DMS79 treated with DMSO at 0.1 percent for 48 hours (cell line): ENCODE measurements around the gene FYN.

ENCODE experiments used
- DNase-seq: peaks from one replicate; lab custom pipeline; 2025; lab: John Stamatoyannopoulos, UW

Gene FYN

DNA sequence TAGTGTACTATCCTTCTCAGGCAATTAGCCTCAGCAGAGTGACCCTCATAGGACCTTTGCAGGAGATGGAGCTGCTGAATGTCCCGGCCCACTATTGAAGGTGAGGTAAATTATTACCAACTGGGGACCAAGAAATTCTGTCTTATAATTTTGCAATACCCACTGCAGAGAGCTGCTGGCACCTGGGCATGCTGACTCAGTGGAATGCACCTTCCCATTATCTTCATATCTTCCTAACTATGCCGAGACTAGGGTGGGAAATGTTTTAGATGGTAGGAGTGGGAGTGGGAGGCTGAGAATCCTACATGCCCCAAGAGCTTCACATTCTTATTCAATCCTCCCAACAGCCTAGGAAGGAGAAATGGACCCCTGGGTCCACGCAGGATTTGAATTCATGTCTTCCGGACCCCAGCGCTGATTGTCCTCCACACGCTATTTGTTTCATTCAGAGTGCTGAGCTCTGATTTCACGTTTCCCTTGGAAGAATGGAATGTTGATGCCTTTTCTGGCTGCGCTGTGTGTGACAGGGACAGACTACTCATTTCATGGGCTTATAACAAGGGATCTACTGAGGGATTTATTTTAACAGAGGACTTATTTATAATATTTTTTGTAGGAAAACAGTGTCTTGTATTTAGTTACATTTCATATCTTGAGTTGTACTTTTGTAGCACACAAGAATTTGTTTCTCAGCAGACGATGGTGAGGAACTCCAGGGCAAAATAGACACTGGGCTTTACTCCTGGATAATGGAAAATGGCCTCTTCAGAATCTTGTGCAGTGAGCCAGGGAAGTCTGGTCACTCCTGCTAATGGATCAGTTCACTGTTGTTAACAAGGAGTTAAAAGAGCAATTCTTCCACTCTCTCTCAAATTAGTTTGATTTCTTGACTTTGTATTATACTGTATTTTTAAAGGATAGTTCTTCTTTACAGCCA, 66.4 kb downstream of the FYN start:
- no peak for DNase-seq

DNA sequence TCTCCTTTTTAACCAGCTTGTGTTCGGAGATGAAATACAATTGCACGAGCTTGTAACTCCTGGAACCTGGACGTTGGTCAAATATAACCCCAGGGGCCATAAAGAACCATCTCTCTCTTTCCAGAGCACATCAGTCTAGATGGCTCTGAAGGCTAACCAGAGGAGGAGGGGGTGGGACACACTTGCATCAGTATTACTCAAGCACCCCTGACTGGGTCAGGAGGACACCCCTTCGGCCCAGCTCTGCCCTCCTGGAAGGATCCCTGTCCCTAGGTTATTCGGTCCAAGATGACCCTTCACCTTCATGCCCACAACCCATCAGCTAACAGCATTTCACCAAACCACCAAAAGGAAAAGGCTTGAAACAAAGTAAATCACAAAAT, 67.1 kb downstream of the FYN start:
- DNase-seq = no peak

DNA sequence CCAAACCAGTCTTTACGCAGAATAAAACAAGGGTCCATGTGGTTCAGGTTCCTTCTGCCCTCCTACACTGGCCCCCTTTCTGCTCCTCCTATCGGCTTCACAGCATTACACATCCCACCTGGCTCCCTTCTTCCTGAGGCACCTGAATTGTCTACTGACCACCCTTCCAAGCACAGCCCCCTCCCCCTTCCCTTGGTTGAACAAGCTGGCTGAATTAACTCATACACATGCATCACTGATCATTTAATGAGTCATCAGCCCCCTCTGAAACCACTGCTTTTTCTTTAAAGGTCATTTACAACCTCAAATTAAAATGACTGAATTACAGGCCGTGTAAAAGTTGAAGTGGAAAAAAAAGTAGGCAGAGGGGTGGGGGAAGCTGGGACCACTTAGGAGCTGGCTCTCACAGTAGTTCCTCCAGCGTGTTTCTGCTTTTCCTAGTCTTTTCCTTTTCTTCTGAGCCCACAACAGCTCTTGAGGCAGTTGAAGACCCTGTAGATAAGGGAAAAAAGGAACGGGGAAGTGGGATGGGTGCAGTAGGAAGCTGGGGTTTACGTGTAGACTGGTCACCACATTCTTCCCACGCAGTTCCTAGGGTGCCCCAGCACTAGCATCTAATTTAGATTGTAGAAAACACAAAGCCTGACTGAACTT, 67.6 kb downstream of the FYN start:
- DNase-seq = peak; percentile 81

DNA sequence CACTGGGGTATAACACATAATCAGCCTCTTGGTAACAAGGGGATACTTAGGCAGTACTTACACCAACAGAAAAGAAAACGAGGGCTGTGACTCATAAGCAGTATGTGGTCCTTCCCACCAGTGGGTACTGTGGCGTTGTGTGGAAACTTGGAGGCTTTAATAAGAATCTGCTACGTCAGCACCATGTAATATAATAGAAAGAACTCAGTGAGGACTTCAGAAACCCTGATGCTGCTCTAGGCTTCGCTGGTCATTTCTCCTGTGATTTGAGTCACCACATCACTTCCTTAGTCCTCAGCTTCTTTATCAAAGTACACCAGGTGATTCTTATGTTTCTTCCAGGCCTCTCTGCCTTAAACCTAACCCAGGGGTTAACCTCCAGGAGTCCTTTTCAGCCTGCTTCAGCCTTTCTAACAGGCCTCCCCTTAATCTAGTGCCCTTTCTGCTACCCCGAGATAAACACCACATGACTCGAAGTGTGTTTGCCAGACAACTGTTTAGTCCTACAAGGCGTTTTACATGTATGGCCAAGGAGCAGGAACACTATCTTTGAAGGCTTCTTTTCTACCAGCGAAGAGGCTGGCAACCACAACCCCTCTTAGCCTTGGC, 68.5 kb downstream of the FYN start:
- peak; percentile 30 for DNase-seq

DNA sequence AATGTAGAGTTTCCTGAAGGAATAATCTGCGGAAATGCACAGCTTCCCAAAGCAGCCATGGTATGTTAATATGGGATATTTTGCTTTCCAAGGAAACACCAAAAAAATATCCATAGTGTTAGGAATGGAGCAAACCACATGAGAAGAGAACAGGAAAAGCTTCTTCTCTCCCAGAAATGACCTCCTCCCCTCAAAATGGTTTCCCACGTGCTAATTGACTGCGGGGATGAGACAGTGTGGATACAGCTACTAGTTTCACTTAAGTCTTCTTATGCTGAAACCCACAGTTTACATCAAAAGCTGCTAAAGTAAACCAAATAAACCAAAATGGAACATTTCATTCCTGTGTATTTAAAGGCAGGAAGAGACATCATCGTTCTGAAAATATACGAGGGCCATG, 69.4 kb downstream of the FYN start:
- no peak for DNase-seq

DNA sequence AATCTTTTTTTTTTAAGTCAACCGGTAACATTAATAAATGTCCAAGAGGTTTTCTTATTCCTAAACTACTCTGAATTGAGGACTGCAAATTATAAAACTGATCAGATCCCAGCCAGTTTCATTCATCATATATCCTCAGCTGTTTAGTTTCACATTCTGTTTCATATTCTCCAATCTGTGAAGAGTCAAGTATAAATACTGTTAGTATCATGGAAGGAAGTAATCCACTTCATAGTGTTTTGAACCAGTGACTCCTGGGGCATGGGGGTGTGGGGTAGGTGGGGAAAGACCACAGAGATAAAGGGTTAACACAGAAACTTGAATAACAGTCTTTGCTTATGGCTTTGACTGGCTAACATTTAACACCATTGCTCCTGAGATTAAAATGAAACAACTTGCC, 69.9 kb downstream of the FYN start:
- DNase-seq = no peak

DNA sequence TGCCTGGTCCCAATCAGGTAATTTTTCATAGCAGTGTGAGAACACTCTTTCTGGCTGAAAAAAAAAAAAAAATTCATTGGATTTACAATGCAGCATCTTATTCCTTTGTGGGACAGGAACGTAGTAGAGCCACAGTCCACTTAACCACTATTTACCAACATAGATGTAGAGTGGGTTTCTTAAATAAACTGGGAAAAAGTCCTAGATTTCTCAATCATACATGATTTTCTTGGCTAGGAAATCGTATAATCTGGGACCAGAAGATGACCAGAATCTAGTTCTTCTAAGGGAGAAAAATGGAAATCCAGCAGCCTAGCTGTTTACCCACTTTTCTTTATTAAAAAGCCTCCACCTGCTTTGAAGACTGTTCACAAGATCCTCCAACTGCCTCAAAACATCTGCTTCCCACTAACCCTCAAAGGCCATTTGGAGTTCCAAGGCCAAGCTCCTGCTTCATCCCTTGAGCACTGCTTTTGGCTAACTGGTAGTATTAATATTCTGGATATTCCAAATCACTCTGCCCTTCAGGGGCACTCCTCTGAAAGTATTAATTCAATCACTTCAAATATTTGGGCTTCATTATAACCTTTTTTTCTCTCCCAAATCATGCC, 70.4 kb downstream of the FYN start:
- DNase-seq = no peak

DNA sequence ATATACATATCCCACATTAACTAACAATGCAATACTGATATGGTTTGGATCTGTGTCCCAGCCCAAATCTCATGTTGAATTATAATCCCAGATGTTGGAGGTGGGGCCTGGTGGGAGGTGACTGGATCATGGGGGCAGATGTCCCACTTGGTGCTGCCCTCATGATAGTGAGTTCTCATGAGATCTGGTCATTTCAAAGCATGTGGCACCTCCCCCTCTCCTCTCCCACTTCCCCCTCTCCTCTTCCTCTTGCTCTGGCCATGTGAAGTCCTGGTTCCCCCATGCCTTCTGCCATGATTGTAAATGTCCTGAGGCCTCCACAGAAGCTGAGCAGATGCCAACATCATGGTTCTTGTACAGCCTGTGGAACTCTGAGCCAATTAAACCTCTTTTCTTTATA, 71.2 kb downstream of the FYN start:
- DNase-seq = no peak

DNA sequence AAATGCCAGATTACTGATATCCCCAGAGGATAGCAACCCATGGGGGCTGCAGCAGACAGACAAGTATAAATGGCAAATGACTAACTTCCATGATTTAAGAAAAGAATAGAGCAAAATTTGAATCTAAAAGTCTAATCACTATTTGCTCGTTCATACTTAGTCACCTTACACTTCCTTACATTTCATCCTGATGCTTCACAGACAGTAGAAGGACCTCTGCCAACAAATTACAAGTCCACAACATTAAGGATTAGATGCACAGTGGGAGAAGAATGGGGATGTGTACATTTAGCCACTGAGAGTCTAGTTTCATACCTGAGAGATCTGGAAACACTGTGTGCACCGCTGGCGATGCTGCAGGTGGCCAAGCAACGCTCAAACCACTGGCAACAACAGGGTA, 72.4 kb downstream of the FYN start:
- no peak for DNase-seq

DNA sequence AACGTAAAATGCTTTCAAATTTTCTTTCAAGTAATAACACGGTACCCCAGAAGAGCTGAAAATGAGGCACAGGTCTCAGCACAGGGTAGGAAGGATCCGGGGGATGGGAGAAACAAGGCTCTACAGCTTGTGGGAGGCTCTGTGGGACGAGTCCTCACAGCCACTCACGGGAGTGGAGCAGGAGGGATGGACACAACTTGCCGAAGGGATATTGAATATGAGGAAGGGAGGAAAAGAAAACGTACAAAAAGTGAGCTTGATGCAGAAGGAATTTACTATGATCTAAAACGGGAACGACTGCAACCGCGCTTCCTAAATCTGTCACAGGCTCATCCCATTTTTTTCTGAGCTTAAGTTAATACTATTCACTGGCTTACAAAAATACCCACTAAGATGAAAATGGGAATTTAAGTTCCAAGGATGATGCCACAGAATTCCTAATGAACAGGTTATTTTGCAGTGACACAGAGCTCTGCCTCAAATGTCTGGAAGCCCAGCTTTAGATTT, 72.9 kb downstream of the FYN start:
- no peak for DNase-seq

DNA sequence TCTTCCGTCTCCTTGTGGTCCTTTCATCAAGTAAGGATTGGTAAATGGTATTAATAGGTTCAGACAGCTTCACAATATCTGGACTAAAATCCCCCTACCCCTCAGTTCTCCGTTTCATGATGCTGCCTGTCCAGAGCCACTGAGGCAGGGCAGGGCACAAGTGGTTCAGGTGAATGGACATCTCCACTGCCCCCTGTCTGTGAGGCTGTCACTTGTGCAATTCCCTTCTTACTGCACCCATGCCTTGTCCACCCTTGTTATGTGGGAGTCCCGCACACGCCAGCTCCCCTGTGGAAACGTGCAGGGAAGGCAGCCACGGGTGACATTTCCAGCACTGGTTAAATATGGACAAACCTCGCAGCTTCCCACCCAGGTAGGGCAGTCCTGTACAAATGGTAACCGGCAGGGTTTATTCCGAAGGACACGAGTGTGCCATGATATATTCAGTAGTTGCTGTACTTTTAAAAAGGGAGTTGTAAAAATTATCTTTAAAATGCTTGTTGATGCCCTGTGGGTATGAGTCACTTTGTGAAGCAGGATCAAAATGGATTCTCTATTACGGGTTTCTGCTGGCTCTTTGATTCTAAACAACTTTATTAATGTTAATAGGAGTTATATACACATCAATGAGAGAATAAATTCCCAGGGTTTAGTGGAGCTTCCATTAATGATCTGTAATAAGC, 73.5 kb downstream of the FYN start:
- DNase-seq = no peak

DNA sequence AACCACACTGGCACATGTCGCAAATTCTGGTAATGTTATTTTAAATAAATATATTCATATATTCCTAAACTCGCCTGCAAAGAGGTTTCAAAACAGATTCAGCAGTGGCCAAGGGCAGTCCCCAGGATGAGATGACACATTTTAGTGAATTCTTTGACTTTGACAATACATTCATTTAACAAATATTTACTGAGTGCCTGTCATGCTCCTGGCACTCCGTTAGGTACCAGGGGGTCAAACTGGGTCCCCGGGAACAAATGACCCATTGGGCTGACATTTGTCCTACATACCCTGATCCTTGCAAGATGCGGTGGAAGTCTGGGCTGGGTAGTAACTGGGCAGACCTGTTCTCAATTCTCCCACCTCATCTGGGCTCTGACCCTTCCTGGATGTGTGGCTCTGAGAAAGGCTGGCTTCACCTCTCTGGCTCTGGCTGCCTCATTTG, 74.9 kb downstream of the FYN start:
- no peak for DNase-seq

DNA sequence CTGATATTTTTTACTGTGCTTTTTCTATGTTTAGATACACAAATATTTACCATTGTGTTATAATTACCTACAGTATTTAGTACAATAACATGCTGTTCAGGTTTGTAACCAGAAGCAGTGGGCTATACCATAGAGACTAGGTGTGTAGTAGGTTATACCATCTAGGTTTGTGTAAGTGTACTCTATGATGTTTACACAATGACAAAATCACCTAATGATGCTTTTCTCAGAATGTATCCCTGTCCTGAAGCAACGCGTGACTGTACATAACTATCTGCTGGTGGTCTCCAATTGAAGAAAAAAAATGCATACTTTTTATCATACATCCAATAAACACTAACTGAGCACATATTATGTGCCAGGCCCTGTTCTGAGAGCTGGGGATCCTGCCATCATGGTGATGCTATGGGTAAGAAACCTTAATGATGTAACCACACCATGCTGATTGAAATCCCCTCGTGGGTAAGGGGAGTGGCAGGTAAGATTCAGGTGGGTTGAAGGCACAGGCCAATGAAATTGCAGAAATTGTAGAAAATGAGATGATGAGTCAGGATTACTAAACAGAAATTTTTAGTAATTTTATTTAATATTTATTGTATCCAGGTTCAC, 76.8 kb downstream of the FYN start:
- no peak for DNase-seq

DNA sequence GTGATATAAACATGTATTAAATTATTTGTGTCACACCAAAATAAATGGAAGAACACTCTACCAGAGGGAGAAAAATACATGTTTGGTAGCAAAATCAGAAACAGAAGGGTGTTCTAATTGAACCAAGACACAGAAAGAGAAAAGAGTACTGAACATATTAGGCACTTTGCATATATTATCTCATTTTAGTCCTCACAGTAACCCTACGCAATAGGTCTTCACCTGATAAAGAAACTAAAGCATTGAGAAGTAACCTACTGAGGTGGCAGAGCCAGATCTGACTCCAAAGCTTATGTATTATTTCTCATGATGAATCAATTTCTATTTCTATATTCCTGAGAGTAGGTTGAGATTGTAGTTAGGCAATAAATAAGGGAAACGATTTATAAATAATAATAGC, 77.7 kb downstream of the FYN start:
- no peak for DNase-seq

DNA sequence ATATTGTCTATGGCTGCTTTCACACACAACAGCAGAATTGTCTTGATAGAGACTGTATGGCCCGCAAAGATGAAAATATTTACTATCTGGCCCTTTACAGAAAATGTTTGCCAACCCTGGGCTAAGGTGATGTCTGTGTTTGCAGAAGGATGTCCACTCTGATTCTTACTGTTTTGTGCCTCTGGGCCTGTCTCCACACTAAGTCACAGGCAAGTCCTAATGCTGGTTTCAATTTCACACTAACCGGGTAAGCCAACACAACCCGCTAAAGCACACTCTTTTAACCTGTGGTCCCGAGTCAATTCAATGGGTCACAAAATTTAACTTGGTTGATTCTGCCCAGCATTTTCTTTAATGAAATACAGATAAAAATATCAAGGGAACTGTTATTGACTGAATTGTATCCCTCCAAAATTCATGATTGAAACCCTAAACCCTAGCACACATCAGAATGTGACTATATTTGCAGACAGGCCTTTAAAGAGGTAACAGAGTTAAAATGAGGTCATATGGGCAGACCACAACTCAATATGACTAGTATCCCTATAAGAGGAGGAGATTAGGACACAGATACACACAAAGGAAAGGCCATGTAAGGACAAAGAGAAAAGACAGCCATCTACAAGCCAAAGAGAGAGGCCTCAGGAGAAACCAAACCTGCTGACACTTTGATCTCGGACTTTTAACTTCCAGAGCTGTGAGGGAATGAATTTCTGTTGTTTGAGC, 78.4 kb downstream of the FYN start:
- no peak for DNase-seq

DNA sequence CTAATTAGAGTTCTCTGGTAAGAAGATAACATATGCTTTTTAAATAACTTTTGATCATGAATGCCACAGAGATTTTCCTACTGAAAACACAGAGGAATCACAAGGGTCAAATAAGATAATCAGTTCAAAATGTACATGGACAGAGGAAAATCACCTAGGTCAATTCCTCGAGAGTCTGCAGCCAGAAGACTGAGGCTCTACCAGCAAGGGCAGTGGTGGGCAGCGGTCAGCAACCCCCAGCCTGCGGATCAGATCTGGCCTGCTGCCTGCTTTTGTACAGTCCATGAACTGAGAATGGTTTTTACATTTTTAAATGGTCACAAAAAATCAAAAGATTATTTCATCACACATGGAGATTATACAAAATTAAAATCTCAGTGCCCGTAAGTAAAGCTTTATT, 79.0 kb downstream of the FYN start:
- no peak for DNase-seq

DNA sequence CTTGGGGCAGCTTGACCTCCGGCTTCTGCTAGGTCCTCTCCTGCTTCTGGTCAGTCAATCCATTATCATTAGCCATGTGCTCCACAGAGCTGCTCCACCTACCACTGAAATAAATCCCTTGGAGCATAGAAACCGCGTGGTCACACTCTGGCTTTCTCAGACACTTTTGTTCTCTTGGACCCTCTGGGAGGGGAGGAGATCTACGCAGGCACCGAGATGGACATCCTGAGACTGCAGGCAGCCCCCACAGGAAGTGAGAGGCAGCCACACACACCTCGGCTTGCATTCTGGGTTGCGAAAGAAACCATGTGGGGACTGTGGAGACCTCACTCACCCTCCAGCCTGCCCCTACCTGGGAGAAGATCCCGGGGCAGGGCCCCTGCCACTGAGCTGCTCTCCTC, 79.5 kb downstream of the FYN start:
- DNase-seq = no peak

DNA sequence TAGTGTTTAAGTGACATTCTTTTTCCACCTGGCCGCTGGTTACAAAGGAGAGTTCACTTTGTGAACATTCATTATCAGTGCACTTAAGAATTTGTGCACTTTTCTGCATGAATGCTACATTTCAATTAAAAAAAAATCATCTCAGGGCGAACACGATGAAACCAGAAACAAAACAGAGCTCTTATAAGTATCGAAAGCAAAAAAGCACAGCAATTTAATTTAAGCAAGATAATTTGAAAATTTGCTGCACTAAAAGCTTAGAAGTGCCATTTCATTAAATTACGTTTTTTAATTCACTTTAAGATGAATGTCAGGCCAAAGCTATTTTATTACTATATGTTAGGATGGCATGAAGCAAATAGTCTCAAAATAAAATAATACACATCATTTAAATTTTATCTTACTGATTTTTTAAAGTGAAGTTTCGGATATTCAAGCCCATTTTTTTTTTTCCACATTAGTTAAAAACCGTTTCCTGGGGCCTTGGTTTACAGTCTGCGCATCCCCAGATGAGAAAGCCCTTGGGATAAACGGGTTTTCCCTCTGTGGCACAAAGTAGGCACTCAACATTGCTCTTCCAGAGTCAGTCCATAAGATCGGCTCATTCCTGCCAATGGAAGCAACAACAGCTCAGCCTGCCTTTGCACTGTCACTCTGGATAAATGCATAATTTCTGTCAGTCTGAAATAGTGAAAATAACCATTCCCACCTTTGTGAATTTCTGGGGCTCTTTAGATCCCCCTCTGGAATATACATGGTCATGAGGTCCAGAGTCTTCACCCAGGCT, 80.1 kb downstream of the FYN start:
- DNase-seq = peak; percentile 66

DNA sequence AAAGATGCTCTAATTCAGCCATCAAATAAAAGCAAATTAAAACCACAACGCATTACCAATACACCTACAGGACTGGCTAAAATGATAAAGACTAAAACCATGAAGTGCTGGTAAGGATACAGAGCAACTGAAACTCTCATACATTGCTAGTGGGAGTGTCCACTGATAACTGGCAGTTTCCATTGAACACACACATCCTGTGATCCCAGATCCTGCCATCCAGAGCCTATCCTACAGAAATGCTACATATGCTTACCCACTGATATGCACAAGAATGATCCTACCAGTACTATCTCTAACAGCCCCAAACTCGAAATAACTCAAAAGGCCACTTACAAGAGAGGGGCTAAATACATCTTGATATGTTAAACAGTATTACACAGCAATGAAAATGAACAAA, 81.0 kb downstream of the FYN start:
- DNase-seq = no peak

DNA sequence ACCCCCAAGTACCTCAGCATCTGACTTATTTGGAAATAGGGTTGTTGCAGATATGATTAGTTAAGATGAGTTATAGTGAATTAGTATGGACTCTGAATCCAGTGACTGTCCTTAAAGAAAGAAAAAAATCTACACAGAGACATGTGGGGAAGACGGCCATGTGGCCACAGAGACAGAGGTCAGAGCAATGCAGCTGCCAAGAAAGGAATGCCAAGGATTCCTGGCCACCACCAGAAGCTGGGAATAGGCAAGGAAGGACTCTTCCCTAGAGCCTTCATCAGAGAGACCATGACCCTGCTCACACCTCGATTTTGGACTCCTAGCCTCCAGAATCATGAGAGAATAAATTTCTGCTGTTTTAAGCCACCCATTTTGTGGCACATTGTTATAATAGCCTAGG, 81.8 kb downstream of the FYN start:
- DNase-seq = no peak
